ENCODE measurements around the gene ATR.
"Not testable (repeated sequence)": the region's sequence is repeated elsewhere in the genome, so short reads cannot be mapped to it uniquely, and the experiment has no call there.

Gene ATR

GRCh38 chr3:142553741-142554140 is 24.8 kb downstream of the ATR start:
- Histone ChIP-seq H3K79me1 (ENCODE audit: low read length) (no peaks in the 10 kb centered on the region), H3K9ac (ENCODE audit: low read length) (no peak overlapping the region), H3K9me3 (ENCODE audit: insufficient read depth, low read depth, low read length) (no peaks in the 10 kb centered on the region), H3K27ac (ENCODE audit: low read depth, low read length) (no peak overlapping the region), H4K91ac (ENCODE audit: low read depth, low read length) (no peak overlapping the region), H2AFZ (ENCODE audit: insufficient read depth, low read length, poor library complexity) (no peak overlapping the region), H2BK120ac (ENCODE audit: insufficient read depth, low read length, poor library complexity) (no peak overlapping the region), H3K4ac (ENCODE audit: low read depth, low read length) (no peak overlapping the region), H4K8ac (ENCODE audit: low read depth, low read length) (no peak overlapping the region), H2AK5ac (ENCODE audit: low read length) (no peak overlapping the region), H3K79me2 (ENCODE audit: control insufficient read depth, insufficient read depth, low read length, poor library complexity) (no peaks in the 10 kb centered on the region), H3K23ac (ENCODE audit: low read length) (no peak overlapping the region), H4K12ac (ENCODE audit: low read depth, low read length) (no peak overlapping the region), H3K27me3 (ENCODE audit: insufficient read depth, low read length) (no peaks in the 10 kb centered on the region), H3K4me3 (ENCODE audit: low read depth, low read length) (no peak overlapping the region), H3K36me3 (ENCODE audit: control insufficient read depth in 1 of 2, insufficient read depth in 2 of 2, low read length in 2 of 2) (peaks cover 4 to 9% of the 10 kb centered on the region in 2 experiments), H3K18ac (ENCODE audit: low read length) (no peak overlapping the region), H3K4me2 (ENCODE audit: low read length) (no peak overlapping the region), H3K4me1 (ENCODE audit: control insufficient read depth in 1 of 2, insufficient read depth in 2 of 2, low read length in 2 of 2) (no peaks in the 10 kb centered on the region), H2BK12ac (ENCODE audit: low read length) (no peak overlapping the region), H2BK5ac (ENCODE audit: low read depth, low read length, poor library complexity) (no peak overlapping the region), H3K14ac (ENCODE audit: low read length) (no peak overlapping the region)
- WGBS (ENCODE audit: extremely low coverage, insufficient coverage, insufficient read length), result no CpG with 5 or more reads among the region's 1 CpG
- no peak for DNase-seq

- not testable (repeated sequence) for H3K14ac ChIP-seq (ENCODE audit: low read length); H3K79me1 ChIP-seq (ENCODE audit: low read length); H3K9me3 ChIP-seq (ENCODE audit: insufficient read depth, low read depth, low read length); H4K12ac ChIP-seq (ENCODE audit: low read depth, low read length); H3K4ac ChIP-seq (ENCODE audit: low read depth, low read length); H3K9ac ChIP-seq (ENCODE audit: low read length); H3K36me3 ChIP-seq (ENCODE audit: control insufficient read depth in 1 of 2, insufficient read depth in 2 of 2, low read length in 2 of 2); H2BK12ac ChIP-seq (ENCODE audit: low read length); H2BK120ac ChIP-seq (ENCODE audit: insufficient read depth, low read length, poor library complexity); H2AFZ ChIP-seq (ENCODE audit: insufficient read depth, low read length, poor library complexity); H3K18ac ChIP-seq (ENCODE audit: low read length); H3K4me1 ChIP-seq (ENCODE audit: control insufficient read depth in 1 of 2, insufficient read depth in 2 of 2, low read length in 2 of 2); H2AK5ac ChIP-seq (ENCODE audit: low read length); H4K91ac ChIP-seq (ENCODE audit: low read depth, low read length); H3K27me3 ChIP-seq (ENCODE audit: insufficient read depth, low read length); H4K8ac ChIP-seq (ENCODE audit: low read depth, low read length); H3K79me2 ChIP-seq (ENCODE audit: control insufficient read depth, insufficient read depth, low read length, poor library complexity); H3K27ac ChIP-seq (ENCODE audit: low read depth, low read length); DNase-seq; H3K23ac ChIP-seq (ENCODE audit: low read length); H3K4me3 ChIP-seq (ENCODE audit: low read depth, low read length); H3K4me2 ChIP-seq (ENCODE audit: low read length); H2BK5ac ChIP-seq (ENCODE audit: low read depth, low read length, poor library complexity)
- no CpG with 5 or more reads among the region's 1 CpG for WGBS (ENCODE audit: extremely low coverage, insufficient coverage, insufficient read length)
These were observed 26.0 kb downstream of the ATR start for GRCh38 chr3:142552579-142552978.

GRCh38 chr3:142549986-142550385 is 28.5 kb downstream of the ATR start:
- H3K4ac ChIP-seq (ENCODE audit: low read depth, low read length), result no peak overlapping the region
- H3K18ac ChIP-seq (ENCODE audit: low read length), result no peak overlapping the region
- no peak overlapping the region for H2BK12ac ChIP-seq (ENCODE audit: low read length)
- H3K27ac ChIP-seq (ENCODE audit: low read depth, low read length), result no peak overlapping the region
- WGBS (ENCODE audit: extremely low coverage, insufficient coverage, insufficient read length), result no CpG with 5 or more reads among the region's 7 CpGs
- H2BK120ac ChIP-seq (ENCODE audit: insufficient read depth, low read length, poor library complexity), result no peak overlapping the region
- DNase-seq, result peak; percentile 65 to 98
- H4K91ac ChIP-seq (ENCODE audit: low read depth, low read length), result no peak overlapping the region
- H3K27me3 ChIP-seq (ENCODE audit: insufficient read depth, low read length), result no peaks in the 10 kb centered on the region
- H3K9ac ChIP-seq (ENCODE audit: low read length), result no peak overlapping the region
- no peak overlapping the region for H3K4me2 ChIP-seq (ENCODE audit: low read length)
- no peak overlapping the region for H4K12ac ChIP-seq (ENCODE audit: low read depth, low read length)
- H3K23ac ChIP-seq (ENCODE audit: low read length), result no peak overlapping the region
- no peak overlapping the region for H3K4me3 ChIP-seq (ENCODE audit: low read depth, low read length)
- peaks cover 3 to 6% of the 10 kb centered on the region in 2 experiments for H3K36me3 ChIP-seq (ENCODE audit: control insufficient read depth in 1 of 2, insufficient read depth in 2 of 2, low read length in 2 of 2)
- no peaks in the 10 kb centered on the region for H3K9me3 ChIP-seq (ENCODE audit: insufficient read depth, low read depth, low read length)
- no peak overlapping the region for H3K14ac ChIP-seq (ENCODE audit: low read length)
- H3K79me2 ChIP-seq (ENCODE audit: control insufficient read depth, insufficient read depth, low read length, poor library complexity), result no peaks in the 10 kb centered on the region
- no peaks in the 10 kb centered on the region for H3K79me1 ChIP-seq (ENCODE audit: low read length)
- no peak overlapping the region for H2AK5ac ChIP-seq (ENCODE audit: low read length)
- H2AFZ ChIP-seq (ENCODE audit: insufficient read depth, low read length, poor library complexity), result no peak overlapping the region
- no peak overlapping the region for H4K8ac ChIP-seq (ENCODE audit: low read depth, low read length)
- no peaks in the 10 kb centered on the region for H3K4me1 ChIP-seq (ENCODE audit: control insufficient read depth in 1 of 2, insufficient read depth in 2 of 2, low read length in 2 of 2)
- no peak overlapping the region for H2BK5ac ChIP-seq (ENCODE audit: low read depth, low read length, poor library complexity)

DNA sequence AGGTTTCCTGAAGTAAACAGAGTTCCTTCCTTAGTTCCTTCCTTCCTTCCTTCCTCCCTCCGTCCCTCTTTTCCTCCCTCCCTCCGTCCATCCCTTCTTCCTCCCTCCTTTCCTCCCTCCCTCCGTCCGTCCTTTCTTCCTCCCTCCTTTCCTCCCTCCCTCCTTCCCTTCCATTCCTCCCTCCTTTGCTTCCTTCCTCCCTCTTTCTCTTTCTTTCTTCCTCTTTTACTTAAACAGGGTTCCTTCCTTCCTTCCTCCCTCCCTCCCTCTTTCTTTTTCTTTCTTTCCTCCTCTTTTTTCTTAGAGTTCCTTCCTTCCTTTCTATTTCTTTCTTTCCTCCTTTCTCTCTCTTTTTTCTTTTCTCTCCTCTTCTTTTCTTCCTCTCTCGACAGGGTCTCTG is 35.2 kb downstream of the ATR start:
- H3K4ac ChIP-seq (ENCODE audit: low read depth, low read length), result no peak overlapping the region
- no peak overlapping the region for H2AFZ ChIP-seq (ENCODE audit: insufficient read depth, low read length, poor library complexity)
- H3K4me1 ChIP-seq (ENCODE audit: control insufficient read depth in 1 of 2, insufficient read depth in 2 of 2, low read length in 2 of 2), result no peaks in the 10 kb centered on the region
- H3K36me3 ChIP-seq (ENCODE audit: control insufficient read depth in 1 of 2, insufficient read depth in 2 of 2, low read length in 2 of 2), result no peaks in the 10 kb centered on the region
- DNase-seq, result no peak
- 100% methylated on average over 4 of the region's 5 CpGs for WGBS (ENCODE audit: extremely low coverage, insufficient coverage, insufficient read length)
- H2BK120ac ChIP-seq (ENCODE audit: insufficient read depth, low read length, poor library complexity), result no peak overlapping the region
- no peaks in the 10 kb centered on the region for H3K9me3 ChIP-seq (ENCODE audit: insufficient read depth, low read depth, low read length)
- no peak overlapping the region for H3K4me3 ChIP-seq (ENCODE audit: low read depth, low read length)
- no peak overlapping the region for H3K14ac ChIP-seq (ENCODE audit: low read length)
- H3K79me2 ChIP-seq (ENCODE audit: control insufficient read depth, insufficient read depth, low read length, poor library complexity), result no peaks in the 10 kb centered on the region
- H3K79me1 ChIP-seq (ENCODE audit: low read length), result no peaks in the 10 kb centered on the region
- H4K91ac ChIP-seq (ENCODE audit: low read depth, low read length), result no peak overlapping the region
- no peak overlapping the region for H4K12ac ChIP-seq (ENCODE audit: low read depth, low read length)
- no peak overlapping the region for H3K18ac ChIP-seq (ENCODE audit: low read length)
- no peak overlapping the region for H2BK12ac ChIP-seq (ENCODE audit: low read length)
- H3K23ac ChIP-seq (ENCODE audit: low read length), result no peak overlapping the region
- no peak overlapping the region for H3K27ac ChIP-seq (ENCODE audit: low read depth, low read length)
- no peak overlapping the region for H4K8ac ChIP-seq (ENCODE audit: low read depth, low read length)
- H3K9ac ChIP-seq (ENCODE audit: low read length), result no peak overlapping the region
- H2BK5ac ChIP-seq (ENCODE audit: low read depth, low read length, poor library complexity), result no peak overlapping the region
- no peak overlapping the region for H2AK5ac ChIP-seq (ENCODE audit: low read length)
- H3K4me2 ChIP-seq (ENCODE audit: low read length), result no peak overlapping the region
- H3K27me3 ChIP-seq (ENCODE audit: insufficient read depth, low read length), result no peaks in the 10 kb centered on the region

Measured in trophoblast cell (in vitro differentiated cells and primary cell).